Activated CD4-positive, alpha-beta T cell treated with anti-CD3 and anti-CD28 coated beads, Interleukin-2, amount 50 U/mL, for 24 hours (primary cell): Measurements from ENCODE around the gene ZKSCAN4.

ENCODE experiments used
- DNase-seq, 2 donors: peaks; one replicate each; pipeline ENCODE4 v3.0.0-alpha.2; 2020; ENCODE audit warnings: low read depth in 1 of 2, low spot score in 1 of 2

ZKSCAN4 gene

GRCh38 chr6:28250747-28251146 lies 1.3 kb downstream of the ZKSCAN4 start:
- no peak for DNase-seq

- no peak for DNase-seq
Observed at GRCh38 chr6:28248916-28249315, 3.2 kb downstream of the ZKSCAN4 start.

GRCh38 chr6:28245206-28245941 lies 6.7 kb downstream of the ZKSCAN4 start:
- no peak for DNase-seq

GRCh38 chr6:28243946-28244345 lies 8.1 kb downstream of the ZKSCAN4 start:
- no peak for DNase-seq

GRCh38 chr6:28240471-28240870 lies 11.6 kb downstream of the ZKSCAN4 start:
- DNase-seq: no peak

- no peak for DNase-seq
Observed at GRCh38 chr6:28239636-28240035, 12.4 kb downstream of the ZKSCAN4 start.

- no peak for DNase-seq
Observed at GRCh38 chr6:28235912-28236452, 16.1 kb downstream of the ZKSCAN4 start.

GRCh38 chr6:28232785-28233184 lies 19.3 kb downstream of the ZKSCAN4 start:
- DNase-seq: no peak

- DNase-seq: no peak
Observed at GRCh38 chr6:28226460-28226859, 25.6 kb downstream of the ZKSCAN4 start.

GRCh38 chr6:28225056-28225834 lies 26.8 kb downstream of the ZKSCAN4 start, which contains the start of gene ZSCAN9:
Gene ZSCAN9, plus strand, starts transcription at chr6:28225275. Its CDS starts 1,810 bp downstream, at chr6:28227085.
- peak; percentile 16 to 40 for DNase-seq

- no peak for DNase-seq
Observed at GRCh38 chr6:28224131-28225055, 27.7 kb downstream of the ZKSCAN4 start.

- no peak for DNase-seq
Observed at GRCh38 chr6:28220257-28221133, 31.6 kb downstream of the ZKSCAN4 start.

- no peak for DNase-seq
Observed at GRCh38 chr6:28218312-28219248, 33.5 kb downstream of the ZKSCAN4 start.

GRCh38 chr6:28217890-28218289 lies 34.2 kb downstream of the ZKSCAN4 start:
- DNase-seq: no peak

GRCh38 chr6:28215425-28215824 lies 36.6 kb downstream of the ZKSCAN4 start:
- no peak for DNase-seq

- DNase-seq: no peak
Observed at GRCh38 chr6:28213213-28213523, 38.9 kb downstream of the ZKSCAN4 start.

GRCh38 chr6:28212510-28213212 lies 39.4 kb downstream of the ZKSCAN4 start:
- DNase-seq: peak in 1 of 2 donors; percentile 72

- DNase-seq: no peak
Observed at GRCh38 chr6:28211840-28212509, 40.1 kb downstream of the ZKSCAN4 start.
